GM19043 (cell line): Measurements from ENCODE around the gene TMPRSS7.
"Not testable (repeated sequence)": the region's sequence is repeated elsewhere in the genome, so short reads cannot be mapped to it uniquely, and the experiment has no call there.

Experiments used
- ATAC-seq: cut with Tn5 transposase; IDR thresholded peaks from one replicate; pipeline ENCODE4 v1.9.1; 2021; ENCODE audit warnings: low read depth; ENCODE audit not compliant: unreplicated experiment

The TMPRSS7 gene

DNA sequence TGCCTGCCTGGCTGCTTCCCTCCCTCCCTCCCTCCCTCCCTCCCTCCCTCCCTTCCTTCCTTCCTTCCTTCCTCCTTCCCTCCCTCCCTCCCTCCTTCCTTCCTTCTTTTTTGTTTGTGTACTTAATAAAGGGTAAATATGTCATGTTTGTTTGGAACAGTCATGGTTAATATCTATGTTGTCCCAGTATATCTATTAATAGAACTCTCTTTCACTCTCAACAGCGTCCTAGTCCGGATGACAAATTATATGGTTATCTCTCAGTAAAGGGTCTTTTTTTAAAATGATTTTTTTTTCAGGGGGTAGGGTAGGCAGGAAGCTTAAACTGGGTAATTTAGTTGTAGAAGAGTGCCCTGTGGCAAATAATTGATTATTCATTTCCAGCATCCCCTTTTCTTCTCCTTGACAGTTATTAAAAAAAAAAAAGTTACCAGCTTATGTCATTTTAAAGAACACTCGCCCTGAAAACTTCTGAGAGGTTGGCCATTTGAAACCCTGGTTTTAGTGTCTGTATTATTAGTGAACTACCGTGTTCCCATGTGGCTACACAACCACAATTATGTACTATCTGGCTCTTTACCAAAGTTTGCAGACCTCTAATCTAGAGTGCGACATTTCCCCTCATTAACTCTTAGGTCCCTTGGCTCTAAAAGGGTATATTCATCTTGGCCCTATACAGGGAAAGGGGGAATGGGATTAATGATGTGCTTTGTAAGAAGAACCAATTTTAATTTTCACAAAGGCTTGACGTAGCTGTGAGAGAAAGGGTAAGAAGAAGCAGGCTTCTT lies 22.1 kb upstream of the TMPRSS7 start:
- ATAC-seq: no peak

DNA sequence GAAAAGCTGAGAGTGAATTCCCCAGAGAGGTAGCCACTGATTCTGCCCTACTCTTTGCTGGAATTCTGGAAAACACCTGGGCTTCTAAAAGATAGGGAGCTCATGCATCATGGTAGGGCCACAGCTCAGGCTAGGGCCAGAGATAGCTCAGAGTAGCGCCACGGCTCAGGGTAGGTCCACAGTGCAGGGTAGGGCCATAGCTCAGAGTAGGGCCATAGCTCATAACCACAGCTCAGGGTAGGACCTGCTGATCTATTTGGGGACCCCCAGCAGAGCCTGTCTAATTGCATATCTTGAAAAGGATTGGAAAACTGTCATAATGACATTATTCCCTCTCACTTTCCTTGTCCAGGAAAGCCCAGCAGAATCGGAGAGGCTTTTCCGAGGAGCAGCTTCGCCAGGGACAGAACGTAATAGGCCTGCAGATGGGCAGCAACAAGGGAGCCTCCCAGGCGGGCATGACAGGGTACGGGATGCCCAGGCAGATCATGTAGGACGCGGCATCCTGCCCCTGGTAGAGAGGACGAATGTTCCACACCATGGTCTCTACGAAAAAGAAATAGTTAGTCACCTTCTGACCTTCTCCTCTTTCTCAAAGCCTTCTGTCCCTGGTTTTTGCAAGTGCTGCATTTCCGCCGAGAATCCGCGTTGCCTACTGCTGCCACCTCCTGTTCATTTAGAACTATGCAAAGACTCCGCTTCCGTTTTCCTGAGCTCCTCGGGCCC lies 21.3 kb upstream of the TMPRSS7 start:
- ATAC-seq: peak; percentile 74

DNA sequence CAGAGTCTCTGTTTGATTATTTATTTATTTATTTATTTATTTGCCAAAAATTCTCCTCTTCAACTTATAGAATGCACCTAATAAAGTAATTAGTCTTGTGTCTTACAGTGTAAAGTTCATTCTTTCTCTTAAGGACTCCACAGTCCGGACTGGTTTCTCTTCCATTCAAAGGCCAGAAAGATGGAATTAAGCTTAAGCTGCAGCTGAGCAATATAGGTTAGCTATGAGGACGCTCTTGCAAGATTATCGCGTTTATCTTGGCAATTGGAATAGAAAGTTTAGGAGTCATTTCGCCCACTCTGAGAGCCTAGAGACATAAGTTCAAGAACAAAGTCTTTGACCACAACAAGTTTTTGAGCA lies 20.8 kb upstream of the TMPRSS7 start:
- ATAC-seq: peak; percentile 28

DNA sequence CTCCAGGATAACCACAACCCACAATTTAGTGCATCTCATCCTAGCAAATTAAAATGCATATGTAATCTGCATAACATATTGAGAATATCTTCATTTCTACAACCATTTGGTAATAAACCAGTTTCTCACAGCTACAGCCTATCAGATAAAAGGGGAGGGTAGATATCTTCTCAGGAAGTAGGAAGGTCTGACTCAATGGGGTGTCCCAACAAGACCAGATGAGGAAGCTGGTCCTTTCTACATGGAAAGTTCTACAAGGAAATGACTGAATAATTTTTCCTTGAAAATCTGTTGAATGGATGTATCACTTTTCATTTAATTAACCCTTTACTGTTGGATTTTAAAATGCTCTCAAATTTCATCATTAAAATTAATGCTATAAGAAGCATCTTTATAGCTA lies 17.4 kb upstream of the TMPRSS7 start:
- ATAC-seq: no peak

DNA sequence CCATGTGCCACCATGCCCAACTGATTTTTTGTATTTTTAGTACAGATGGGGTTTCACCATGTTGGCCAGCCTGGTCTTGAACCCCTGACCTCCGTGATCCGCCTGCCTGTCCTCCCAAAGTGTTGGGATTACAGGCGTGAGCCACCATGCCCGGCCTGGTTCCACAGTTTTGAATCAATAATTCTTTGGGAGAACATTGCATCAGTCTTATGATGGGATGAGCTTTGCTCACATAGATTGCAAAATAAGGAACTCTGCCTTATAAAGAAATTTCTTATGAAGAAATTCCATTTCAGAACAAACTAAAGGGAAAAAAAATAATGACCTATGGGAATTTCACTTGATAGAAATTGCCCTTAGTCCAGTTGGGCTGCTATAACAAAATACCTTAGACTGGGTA lies 15.8 kb upstream of the TMPRSS7 start:
- ATAC-seq: no peak

DNA sequence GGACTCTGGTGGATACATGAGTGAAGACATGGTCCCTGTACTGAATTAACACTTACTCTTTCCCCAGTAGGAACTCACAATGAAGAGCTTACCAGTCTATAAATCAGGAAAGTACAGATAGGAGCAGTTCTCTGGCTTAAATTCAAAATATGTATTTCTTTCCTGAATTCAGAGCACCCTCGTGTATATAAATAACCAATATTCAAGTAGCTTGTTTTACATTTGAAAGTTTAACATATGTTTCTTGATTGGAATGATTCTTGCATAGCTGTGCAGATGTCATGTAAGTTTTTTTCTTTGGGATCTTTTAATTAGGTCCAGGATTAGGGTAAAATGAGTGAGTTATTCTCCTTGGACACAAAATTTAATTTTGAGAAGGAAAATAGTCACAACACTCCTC lies 14.8 kb upstream of the TMPRSS7 start:
- no peak for ATAC-seq

DNA sequence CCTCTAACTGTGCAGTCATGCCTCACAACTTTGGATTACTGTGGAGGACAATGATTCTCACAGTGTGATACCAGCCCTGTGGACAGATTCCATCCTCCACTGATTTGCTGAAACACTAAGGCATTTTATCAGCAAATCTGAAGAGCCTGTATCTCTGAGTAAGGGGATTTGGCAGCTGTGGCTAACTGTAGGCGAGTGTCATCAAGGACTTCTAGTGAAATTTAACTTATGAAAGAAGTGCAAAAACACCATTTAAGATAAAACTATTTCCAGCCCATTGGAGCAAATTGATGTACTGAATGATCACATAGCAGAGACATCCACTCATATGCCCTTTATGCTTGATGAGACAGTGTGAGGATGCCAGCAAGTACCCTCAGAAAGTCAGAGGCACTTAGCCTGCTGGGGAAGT lies 13.9 kb upstream of the TMPRSS7 start:
- no peak for ATAC-seq

DNA sequence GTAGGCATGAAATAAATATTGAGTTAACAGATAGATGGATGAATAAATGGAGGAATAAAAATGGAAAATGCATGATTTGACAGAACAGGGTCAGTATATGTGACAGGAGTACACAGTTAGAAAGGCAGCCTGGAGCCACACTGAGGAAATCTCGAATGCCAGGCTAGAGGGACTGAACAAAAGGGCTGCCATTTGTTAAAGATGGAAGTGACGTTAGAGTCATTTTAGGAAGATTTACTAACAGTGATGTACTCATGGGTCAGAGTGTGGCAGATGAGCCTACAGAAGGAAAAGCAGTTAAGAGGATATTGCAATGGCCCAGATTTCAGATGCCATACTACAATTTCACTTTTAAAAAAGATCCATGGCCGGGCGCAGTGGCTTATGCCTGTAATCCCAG lies 7.4 kb upstream of the TMPRSS7 start:
- no peak for ATAC-seq

DNA sequence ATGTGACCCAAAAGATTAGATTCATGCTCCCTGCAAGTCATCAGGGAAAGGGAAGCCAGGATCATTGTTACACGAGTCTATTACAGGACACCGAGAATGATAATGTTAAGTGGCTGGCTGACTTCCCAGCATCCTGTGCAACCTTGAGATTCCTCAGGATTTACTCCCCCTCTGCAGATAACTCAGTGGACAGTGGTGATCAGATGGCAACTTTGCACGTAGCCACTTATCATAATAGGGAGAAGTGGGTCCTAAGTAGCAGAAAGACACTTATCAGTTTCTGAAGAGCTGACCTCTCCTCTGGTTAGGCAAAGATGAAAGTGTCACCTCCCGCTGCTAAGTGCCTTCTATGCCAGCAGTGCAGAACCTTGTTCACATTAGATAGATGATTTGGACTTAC lies 6.7 kb upstream of the TMPRSS7 start:
- no peak for ATAC-seq

DNA sequence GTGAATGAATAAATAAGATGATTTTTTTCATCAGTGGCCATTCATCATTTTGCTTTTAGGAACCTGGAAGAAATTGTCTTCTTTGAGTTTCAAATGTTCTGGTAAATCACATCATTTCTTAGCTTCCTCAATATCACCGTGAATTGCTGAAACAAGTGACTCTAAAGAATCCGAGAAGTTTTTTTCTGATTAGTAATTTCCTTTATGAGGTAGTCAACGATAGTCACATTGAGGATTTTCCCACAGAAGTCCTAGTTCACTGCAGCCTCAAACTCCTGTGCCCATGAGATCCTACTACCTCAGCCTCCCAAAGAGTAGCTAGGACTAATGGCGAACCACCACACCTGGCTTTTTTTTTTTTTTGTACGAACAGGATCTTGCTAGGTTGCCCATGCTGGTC lies 3.6 kb upstream of the TMPRSS7 start:
- ATAC-seq: no peak

DNA sequence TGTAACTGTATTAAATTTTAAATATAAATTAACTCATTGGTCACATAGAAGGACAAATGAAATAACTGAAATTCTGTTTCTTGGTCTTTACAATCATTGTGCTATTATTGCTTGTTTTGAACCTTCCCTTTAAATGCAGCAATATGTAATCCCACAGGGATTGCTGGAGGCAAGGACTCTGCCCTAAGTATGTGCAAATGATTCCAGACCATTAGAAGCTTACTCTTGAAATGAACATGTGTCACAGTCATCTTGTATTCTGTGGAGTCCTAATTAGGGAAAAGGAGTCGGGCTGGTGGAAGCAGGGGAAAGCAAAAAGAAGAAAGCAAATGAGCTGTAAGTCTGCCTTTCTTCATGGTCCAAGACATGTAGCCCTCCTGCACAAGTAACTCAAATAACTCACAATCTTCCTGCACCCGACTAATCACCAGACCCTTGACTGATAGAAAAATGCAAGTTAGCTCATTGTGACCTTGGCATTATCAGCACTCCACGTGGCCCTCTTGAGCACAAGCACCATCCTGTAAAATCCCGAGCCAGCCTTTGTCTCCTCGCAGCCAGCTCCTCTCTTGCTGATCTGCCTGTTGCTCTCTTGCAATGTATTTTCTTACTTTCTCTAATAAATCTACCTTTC lies 2.3 kb upstream of the TMPRSS7 start:
- ATAC-seq: no peak

DNA sequence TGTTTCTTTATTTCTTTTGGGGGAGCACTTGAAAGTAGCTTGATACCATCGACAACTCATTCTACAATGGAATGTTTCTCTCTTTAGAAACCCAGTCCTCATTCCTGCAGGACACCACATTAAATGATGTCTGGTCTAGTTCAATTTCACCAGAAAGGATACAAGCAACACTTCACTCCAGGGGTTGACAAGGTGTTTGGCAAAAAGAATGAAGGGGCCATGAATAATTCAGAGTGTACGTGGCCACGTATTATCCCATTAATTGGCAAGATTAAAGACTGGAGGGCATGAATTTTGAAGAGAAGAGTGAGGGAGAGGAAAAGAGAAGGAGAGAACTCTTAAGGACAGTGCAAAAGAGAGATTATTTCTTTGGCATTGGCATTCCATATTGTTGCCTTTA lies 705 bp downstream of the TMPRSS7 start:
- no peak for ATAC-seq

DNA sequence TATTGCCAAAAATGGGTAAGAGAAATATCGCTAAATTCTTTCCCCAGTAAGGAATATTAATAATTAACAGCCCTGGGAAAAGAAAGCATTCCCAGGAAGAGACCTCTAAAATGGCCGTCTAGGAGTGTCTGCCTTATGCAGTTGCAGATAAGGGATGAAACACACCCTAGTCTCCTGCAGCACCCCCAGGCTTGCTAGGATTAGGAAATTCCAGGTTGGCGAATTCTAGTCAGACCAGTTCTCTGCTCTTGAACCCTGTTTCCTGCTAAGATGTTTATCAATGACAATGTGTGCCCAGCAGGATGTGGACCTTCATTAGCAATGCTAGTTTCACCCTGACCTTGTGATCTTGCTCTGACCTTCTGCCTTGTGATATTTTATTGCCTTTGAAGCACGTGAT lies 2.7 kb downstream of the TMPRSS7 start:
- ATAC-seq: not testable (repeated sequence)

DNA sequence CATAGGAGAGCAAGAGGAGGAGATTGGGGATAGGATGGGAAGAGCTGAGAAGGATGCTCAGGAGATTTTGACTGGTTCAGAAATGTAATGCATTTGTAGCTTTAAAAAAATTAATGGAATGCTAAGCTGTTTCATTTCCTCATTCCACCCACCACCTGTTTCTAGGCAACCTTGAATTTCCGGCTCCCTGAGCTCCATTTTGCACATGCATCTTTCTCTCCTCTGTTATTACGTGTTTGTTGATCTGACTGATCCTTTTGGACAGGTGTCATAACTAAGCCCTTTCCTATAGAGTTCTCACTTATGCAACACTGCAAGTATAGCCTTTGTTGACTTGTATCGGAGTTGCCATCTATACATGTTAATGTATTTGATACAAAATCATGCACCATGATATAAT lies 4.3 kb downstream of the TMPRSS7 start:
- no peak for ATAC-seq

DNA sequence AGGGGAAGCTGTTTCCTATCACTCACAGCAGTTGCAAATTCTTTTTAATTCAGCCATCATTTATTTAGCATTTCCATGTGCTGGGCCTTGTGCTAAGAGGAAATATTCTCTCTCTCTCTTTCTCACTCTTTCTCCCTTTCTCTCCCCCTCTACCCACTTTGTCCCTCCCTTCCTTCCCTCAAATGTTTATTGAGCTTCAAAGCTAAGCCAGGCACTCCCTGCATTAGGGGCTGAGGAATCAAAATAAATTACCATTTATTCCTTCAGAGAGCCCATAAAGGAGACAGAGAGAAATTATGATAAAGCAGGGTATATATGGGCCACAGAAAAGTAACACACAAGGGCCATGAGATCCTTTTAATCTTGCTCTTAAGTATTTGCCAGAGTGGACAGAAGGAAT lies 6.8 kb downstream of the TMPRSS7 start:
- no peak for ATAC-seq

DNA sequence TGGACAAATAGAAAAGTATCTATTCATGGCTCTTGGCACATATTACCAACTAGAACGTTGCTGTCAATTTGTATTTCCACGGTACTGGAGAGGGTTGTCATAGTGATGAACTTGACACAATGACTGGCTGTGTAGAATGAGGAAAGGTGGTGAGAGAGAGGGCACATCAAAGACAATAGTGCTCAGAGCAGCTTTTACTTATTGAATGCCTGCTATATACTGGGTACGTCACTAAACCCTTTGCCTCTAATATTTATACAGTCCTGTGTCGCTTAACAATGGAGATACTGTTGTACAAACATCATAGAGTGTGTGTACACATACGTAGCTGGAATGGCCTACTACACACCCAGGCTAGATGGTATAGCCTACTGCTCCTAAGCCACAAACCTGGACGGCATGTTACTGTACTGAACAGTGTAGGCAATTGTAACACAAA lies 8.3 kb downstream of the TMPRSS7 start:
- ATAC-seq: no peak

DNA sequence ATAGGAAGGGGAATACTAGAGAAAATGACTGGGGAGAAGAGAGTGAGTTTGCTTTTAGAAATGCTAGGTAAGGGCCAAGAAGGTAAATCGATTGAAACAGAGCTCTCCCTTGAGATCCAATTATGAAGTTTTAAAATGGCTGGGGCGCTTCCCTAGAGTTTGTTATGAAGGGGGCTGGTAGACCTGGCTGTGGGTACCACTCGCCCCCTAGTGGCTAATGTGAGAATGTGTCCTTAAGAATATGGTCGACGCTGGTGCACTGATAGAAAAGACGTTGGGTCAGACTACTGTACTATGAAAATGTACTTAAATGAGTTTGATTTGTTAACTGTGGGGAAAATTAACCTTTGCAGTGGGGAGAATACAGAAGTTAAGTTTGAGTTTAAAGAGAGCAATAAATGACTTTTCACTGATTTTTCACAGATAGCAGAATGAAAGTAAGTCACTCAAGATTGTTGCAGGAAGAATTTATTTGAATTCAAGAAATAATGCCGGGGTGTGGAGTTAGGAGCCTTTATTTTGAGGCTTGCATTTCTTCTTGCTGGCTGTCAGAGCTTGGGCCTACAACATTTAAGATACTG lies 9.2 kb downstream of the TMPRSS7 start:
- peak; percentile 94 for ATAC-seq

DNA sequence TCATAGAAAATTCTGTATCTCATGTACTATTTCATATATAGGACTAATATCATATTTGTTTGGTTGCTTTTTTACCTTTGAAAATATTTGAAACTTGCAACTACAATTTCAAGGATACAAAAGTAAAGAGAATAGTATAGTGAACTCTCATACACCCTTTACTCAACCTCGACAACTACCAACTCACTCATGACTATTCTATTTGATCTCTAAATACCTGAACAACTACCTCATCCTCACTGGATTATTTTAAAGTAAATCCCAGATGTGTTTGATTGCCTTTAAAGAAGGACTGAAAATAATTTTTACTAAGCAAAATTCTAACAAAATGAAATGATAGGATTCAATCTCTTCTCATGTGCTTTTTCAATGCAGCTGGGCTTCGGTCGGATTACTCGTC lies 12.1 kb downstream of the TMPRSS7 start:
- no peak for ATAC-seq

DNA sequence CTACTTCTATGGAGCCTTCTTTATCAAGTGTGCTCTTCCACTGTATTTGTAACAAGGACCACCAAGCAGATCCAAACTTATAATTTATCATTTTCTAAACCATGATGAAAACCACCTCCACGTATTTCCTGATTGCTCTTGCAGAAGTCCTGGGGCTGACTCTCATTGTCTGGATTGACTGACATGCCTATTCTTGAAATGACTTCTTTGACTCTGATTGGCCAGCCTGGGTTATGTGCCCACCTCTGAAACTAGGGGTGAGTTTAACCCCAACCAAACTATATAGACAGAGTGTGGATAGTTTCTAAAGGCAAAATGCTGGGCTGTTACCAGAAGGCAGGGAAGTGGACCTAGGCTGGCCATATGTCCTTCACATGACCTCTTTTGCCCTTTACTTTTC lies 12.7 kb downstream of the TMPRSS7 start:
- no peak for ATAC-seq

DNA sequence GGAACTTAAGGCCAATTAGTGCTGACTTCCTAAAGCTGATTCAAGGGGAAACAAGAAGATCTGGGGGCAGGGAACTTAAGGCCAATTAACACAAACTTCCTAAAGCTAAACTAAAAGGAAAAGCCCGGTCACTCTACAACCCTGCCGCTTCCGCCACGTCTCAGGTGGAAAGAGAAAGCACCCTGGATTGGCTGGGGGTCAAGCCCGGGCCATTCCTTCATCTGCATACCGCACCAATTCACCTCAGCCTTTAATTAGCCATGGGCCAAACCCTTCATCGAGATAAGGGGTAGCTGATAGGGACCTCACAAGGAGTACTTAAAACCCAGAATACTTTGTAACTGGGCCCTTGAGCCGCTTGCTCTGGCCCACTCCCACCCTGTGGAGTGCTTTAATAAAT lies 14.4 kb downstream of the TMPRSS7 start:
- ATAC-seq: no peak

DNA sequence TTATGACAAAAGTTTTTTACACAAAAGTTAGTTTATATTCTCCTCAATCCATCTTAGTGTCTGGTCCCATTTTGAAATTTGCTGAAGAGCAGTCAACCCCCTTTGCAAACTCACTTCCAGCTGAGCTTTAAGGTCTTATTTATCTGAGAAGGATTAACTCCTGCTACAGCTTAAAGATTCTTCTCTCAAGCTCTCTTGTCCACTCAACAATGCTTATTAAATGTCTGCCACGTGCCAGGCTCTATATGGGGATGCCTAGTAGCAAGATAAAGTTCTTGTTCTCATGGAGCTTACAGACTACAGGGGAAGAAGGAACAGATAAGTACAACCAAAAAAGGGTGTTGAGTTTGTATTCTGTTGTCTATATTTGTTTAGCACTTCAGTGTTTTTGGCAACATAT lies 18.7 kb downstream of the TMPRSS7 start:
- ATAC-seq: no peak
